Hepatic stellate cell (primary cell): ENCODE data around the gene C1QTNF9.
"Not testable (repeated sequence)": the region's sequence is repeated elsewhere in the genome, so short reads cannot be mapped to it uniquely, and the experiment has no call there.

Experiments
- DNase-seq: peaks from one replicate; pipeline ENCODE4 v3.0.0; 2011; ENCODE audit warnings: low spot score

C1QTNF9 gene

DNA sequence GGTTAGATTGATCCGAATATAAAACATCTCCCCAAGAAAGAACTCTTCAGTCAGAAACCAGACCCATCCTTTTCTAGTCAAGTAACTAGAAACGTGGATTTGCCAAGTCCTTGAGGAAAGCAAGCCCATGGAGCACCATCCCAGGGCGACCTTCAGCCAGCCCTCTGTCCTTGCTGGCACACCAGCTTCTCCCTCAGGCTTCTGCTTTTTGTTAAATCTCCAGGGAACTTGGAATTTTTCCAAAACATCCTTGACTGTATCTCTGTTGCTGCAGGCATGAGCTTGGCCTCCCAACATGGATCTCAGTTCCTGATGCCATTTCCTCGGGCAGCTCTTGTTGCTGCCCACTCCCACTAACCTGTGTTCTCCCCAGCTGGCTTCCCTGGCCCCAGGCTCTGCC lies 27.1 kb upstream of the C1QTNF9 start:
- DNase-seq = no peak

DNA sequence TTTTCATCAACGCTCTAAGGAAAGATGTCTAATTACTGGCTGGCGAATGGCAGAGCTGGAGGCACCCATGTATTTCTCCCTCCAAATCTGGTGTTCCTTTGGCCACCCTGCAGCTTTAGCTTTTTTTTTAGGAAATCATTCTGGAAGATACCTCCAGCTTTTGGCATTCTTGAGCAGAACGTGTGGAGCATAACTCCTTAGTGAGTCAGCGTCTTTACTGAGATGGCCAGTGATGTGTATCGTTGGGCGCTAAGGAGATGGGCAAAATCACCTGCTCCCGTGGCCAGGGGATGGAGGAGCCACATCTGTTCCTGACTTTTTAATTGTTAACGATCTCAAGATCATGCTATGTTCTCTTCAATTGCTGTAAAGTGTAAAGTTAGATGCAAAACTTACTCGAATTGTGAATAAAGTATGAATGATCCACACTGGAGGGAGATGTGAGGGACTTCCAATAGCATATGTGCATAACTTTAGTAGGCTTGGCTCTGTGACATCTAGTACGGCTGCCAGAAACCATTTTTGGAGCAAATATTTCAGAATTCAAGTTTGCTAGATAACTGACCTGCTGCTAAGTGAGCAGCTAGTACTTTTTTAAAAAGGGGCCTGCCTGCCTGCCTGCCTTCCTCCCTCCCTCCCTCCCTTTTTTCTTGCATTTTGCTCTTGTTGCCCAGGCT lies 24.4 kb upstream of the C1QTNF9 start:
- DNase-seq = no peak

DNA sequence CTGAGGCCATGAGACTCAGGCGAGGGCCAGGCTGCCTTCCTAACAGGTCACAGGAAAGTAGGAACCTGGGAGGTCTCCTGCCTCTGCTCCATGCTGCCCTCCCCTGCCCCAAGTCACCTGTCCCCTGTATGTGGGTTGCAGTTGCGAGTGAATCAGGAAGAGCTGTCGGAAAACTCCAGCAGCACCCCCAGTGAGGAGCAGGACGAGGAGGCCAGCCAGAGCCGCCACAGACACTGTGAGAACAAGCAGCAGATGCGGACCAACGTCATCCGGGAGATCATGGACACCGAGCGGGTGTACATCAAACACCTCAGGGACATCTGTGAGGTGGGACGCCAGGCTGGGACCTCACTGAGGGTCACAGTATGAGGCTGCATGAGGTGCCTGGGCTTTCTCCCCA lies 22.8 kb upstream of the C1QTNF9 start:
- DNase-seq = no peak

DNA sequence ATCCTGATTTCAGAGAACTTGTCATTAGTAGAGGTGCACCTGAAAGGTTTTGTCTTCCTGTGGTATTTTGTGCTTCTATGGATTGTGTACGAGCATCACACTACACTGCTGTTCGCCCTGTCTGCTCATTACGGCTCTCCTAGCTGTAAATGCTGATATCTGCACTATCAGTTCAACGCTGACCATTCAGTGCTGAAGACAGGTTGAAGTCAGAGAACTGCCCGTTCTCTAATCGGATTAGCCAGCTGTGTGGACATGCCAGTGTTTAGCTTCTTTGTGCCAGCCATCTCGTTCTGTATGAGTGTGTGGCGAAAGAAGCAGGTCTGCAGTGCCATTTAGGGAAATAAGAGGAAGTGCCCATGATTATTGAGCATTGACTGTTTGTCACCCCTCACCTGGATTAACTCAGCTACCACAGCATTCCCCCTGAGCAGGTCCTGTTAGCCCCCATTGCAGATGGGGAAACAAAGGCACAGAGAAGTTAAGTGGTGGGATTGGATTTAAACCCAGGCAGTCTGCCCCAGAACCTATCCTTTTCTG lies 21.6 kb upstream of the C1QTNF9 start:
- DNase-seq = no peak

GRCh38 chr13:24288870-24289269 lies 20.5 kb upstream of the C1QTNF9 start:
- DNase-seq = no peak

- DNase-seq = no peak
Observed at GRCh38 chr13:24290280-24290932, 19.0 kb upstream of the C1QTNF9 start.

- no peak for DNase-seq
Observed at GRCh38 chr13:24292481-24292880, 16.9 kb upstream of the C1QTNF9 start.

GRCh38 chr13:24293746-24294145 lies 15.6 kb upstream of the C1QTNF9 start:
- DNase-seq = no peak

DNA sequence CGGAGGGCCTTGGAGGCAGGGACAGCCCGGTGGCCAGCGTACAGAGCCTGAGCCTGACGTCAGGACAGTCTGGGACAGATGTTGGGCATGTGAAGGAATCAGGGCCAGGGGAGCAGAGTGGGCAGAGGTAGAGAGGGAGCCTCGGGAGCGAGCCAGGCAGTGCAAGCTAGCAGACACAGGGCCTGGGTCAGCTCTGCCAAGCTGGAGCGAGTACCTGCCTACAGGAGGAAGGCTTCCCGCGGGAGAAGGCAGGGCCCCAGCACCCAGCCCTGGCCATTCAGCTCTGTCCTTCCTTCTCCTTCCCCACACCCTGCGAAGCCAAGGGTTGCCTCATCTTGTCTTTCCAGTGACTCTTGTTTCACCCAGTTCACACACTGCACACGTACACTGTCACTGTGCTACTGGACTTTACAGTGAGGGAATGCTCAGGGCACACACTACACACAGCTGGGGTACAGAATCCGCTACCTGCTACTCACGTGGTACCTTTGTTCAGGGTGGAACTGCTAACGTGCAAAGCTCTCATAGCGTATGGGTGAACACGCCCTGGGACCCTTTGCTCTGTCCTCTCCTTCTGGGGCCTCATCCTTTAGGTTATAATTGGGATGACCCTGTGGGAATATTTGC lies 9.8 kb upstream of the C1QTNF9 start:
- DNase-seq = no peak

GRCh38 chr13:24301434-24301833 lies 7.9 kb upstream of the C1QTNF9 start:
- no peak for DNase-seq

DNA sequence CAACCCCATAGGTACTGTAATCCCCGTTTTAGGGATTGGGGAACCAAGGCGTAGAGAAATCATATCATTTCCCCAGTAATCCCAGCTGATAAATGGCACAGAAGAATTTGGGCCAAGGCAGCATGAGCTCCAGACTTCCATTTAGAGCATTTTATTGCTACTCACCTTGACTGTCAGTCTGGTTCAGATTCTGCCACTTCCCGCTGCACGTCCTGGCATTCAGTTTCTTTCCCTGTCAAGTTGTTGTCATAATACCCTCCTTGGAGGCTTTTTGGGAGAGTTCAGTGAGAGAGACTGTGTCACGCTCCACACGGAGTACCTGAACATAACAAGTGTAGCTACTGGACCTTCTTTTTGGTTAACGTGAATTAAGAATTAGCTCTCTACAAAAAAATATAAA lies 7.5 kb upstream of the C1QTNF9 start:
- no peak for DNase-seq

DNA sequence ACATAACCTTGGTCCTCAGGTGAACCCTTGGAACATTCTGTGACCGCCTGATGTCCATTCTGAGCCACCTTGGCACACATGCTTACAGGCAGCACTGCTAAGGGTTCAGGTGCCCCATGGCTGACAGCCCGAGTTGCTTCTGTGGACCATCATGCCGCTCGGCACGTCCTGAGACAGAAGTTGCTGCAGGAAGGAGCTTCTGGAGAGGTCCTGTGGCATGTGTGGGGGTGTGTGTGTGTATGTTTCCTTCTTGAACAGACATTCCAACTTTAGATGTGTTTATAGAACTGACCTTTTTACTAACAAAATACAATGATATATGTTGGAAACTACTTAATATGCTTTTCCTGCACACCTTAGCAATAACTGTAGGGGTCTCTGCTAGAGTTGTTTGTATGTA lies 4.8 kb upstream of the C1QTNF9 start:
- DNase-seq = no peak

DNA sequence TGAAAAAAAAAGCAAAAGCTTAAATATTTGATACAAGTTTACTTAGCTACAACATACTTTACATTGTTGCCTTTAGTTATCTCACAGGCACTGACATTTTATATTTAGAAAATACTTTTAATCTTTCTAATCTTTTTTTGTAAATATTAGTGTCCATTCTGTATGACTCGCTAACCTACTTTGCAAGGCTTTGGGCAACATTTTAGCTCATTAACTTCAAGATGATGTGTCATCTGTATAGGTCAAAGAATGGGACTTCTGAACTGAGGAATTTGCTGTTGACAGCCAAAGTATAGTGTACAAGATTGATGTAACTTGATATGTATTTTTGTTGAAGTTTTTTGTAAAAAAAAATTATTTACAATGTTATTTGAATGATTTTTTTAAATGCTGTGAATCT lies 2.7 kb upstream of the C1QTNF9 start:
- peak; percentile 68 for DNase-seq

DNA sequence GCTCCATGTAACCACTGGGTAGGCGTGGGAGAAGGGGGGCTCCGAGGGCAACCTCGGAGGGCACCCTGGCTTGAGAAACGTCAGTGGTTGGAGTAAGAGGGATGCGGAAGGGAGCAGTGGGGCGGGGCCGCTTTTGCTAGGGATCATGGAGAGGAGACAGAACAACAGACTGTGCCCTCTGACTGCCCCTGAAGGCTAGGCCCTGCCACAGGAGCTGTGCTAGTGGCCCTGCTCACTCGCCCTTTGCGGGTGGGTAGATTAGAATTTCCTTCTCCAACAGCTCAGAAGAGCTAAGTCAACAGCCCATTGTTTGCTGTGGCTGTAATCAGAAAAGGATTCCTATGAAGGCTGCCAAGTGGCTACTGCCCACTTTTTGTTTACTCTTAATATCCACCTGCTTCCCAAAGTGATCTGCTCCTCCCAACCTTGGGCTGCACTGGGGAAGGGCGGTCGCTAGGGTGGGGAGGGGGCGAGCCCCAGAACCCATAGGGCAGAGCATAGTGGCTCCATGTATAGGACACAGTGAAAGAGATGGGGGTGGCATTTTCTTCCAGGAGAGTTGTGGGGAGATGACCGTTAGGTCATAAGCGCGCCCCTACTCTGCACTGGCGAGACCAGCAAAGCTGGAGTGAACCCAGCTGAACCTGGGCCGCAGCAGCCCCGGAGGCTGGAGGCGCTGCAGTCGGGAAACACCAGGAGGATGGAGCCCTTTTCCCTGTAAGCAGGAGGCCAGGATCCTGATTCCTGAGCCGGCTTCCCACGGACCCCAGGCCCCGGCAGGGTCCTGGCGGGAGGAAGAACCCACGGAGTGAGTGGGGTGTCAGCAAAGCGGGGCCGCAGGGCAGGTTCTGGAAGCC lies 1.9 kb upstream of the C1QTNF9 start:
- DNase-seq = no peak

DNA sequence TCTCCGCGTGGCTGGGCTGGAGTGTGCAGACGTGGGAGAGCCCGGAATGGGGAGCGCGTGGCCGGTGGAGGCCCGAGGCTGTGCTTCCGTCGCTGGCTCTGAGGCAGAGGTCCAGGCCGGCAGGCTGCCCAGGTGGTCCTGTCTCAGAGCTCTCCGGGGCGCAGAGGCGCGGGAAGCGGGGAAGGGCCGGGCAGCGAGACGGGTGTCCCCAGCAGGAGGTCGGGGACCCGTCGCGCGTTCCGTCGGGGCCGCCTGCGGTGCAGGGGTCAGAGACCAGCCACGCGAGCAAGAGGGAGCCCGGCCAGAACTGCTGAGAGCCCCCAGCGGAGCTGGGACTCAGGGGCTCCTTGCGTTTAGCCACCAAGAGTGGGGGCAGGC lies 1.3 kb upstream of the C1QTNF9 start:
- DNase-seq = no peak

DNA sequence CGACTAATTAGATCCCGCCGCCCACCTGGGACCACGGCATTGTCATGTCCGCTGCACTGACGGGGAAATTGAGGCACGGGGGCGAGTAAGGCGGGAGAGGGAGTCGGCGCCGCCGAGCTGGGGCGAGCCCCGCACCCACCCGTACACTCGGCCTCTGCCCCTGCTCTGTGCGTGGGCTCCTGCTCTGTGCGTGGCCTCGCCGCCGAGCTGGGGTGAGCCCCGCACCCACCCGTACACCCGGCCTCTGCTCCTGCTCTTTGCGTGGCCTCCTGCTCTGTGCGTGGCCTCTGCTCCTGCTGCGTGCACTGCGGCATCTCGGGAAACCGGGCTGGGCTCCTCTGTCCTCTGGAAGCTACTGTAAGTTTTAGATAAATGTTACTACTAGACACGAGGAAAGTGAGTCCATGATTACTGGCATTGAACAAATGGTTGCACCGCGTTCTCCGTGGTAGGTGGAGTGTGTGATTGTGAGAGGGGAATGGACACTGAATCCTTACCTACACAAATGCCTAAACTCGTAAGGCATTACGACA lies 826 bp upstream of the C1QTNF9 start:
- no peak for DNase-seq

DNA sequence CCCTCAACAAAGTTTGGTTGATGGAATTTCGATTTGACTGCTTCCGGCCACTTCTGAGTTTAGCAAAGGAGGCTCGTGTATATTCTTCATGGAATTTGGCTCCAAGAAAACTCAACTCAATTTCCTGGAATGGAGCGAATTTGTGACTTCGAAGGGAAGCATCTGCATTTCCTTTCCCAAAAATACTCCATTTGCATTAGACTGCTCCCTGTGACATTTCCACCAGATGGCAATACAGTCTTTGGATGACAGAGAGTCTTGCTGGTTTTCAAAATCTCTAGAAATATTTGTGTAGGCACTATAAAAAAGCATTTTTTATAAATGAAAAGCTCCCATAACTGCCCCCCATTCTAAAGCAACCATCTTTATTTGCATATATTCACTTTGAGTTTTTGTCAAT lies 4.1 kb downstream of the C1QTNF9 start:
- no peak for DNase-seq

DNA sequence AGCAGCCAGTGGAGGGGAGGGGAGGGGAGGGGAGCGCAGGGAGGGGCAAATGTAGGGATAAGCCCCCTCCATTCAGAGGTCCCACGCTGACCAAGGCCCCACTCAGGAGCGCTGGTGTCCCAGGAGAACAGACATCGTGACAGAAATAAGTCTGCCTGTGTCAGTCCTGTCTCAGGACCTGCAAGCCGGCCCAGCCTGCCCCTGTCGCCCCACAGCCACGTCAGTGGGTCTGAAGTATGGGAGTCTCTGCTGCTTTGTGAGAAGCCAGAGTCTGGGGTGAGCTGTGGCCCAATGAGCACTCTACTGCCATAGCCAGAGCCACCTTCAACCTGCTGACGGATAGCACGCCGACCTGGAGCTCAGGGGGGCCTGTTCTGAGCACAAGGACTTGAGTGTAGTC lies 8.5 kb downstream of the C1QTNF9 start:
- not testable (repeated sequence) for DNase-seq

- not testable (repeated sequence) for DNase-seq
Observed at GRCh38 chr13:24318878-24319277, 9.5 kb downstream of the C1QTNF9 start.

DNA sequence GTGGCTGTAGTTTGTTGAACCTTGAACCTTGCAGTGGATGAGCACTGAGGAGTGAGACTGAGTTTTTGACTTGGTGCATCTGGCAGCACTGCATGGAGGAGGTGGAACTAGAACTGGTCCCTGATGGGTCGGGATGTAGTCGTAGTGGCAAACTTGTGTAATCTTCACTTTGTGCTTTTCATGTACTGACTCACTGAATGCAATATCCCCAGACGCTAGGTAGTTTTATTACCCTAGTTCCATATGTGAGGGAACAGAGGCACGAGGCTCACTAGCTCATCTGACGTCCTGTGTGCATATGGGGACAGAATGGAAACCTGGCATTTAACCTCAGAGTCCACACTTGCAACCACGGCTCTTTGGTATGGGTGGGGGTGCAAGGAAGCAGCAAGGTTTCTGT lies 10.3 kb downstream of the C1QTNF9 start:
- not testable (repeated sequence) for DNase-seq

DNA sequence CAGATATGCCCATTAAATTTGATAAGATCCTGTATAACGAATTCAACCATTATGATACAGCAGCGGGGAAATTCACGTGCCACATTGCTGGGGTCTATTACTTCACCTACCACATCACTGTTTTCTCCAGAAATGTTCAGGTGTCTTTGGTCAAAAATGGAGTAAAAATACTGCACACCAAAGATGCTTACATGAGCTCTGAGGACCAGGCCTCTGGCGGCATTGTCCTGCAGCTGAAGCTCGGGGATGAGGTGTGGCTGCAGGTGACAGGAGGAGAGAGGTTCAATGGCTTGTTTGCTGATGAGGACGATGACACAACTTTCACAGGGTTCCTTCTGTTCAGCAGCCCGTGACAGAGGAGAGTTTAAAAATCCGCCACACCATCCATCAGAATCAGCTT lies 12.0 kb downstream of the C1QTNF9 start:
- DNase-seq = not testable (repeated sequence)

GRCh38 chr13:24322470-24322869 lies 13.1 kb downstream of the C1QTNF9 start:
- DNase-seq = not testable (repeated sequence)
